T-helper 17 cell (primary cell): ENCODE data around the gene SMARCB1. TPM values are rescaled to one million over a fixed set of nuclear protein-coding genes. Genes with fewer than 3 reads are reported as not detected.

ENCODE experiments used
- ATAC-seq: fragments of 150-1000 bp; cut with Tn5 transposase; 2 replicates; pipeline ENCODE4 v1.10.0; 2021; ENCODE audit warnings: mild to moderate bottlenecking, moderate library complexity
- DNase-seq, 3 donors: peaks; one replicate each; pipeline versions ENCODE4 v3.0.0 to v3.0.0-alpha.2; 2020 to 2021
- H3K9me3 ChIP-seq: one replicate; pipeline ENCODE4 v1.7.0; 2013; ENCODE audit warnings: low read length, mild to moderate bottlenecking; ENCODE audit not compliant: control insufficient read depth, poor library complexity, severe bottlenecking
- H3K27ac Mint-ChIP-seq: one replicate; pipeline ENCODE4 v1.8.0; 2022; ENCODE audit warnings: mild to moderate bottlenecking, moderate library complexity, mixed read lengths
- H3K27me3 Mint-ChIP-seq: one replicate; pipeline ENCODE4 v1.8.0; 2022; ENCODE audit warnings: mixed read lengths
- H3K36me3 Mint-ChIP-seq: one replicate; pipeline ENCODE4 v1.8.0; 2022; ENCODE audit warnings: low read depth, mixed read lengths
- H3K4me1 Mint-ChIP-seq: one replicate; pipeline ENCODE4 v1.8.0; 2022; ENCODE audit warnings: mild to moderate bottlenecking, mixed read lengths
- H3K4me3 Mint-ChIP-seq: one replicate; pipeline ENCODE4 v1.8.0; 2022; ENCODE audit warnings: mild to moderate bottlenecking, moderate library complexity, mixed read lengths
- total RNA-seq, 4 donors: library from RNA in 2 of 4; stranded (reverse) in 2 of 4; gene quantifications; one replicate each; pipeline ENCODE4 v1.2.3 and lab custom pipeline; 2022 to 2026

The SMARCB1 gene
- total RNA-seq, 2 donors from 2014 or later = 45.0 to 53.6 TPM

- Mint-ChIP-seq H3K4me1 (peaks cover 14% of the 10 kb centered on the region), H3K4me3 (peak overlapping the region; percentile 1)
These were observed 2.9 kb downstream of the SMARCB1 start for GRCh38 chr22:23789638-23790037.

GRCh38 chr22:23790819-23791737 is 4.3 kb downstream of the SMARCB1 start:
- Mint-ChIP-seq H3K4me3 (peak overlapping the region; percentile 25), H3K36me3 (peaks cover 4% of the 10 kb centered on the region), H3K27me3 (no peaks in the 10 kb centered on the region), H3K4me1 (peaks cover 14% of the 10 kb centered on the region), H3K27ac (no peak overlapping the region)
- no peaks in the 10 kb centered on the region for H3K9me3 ChIP-seq
- DNase-seq (no peak), ATAC-seq (no peak)

More at GRCh38 chr22:23789638-23790037, 2.9 kb downstream of the SMARCB1 start:
- H3K36me3 Mint-ChIP-seq = peaks cover 4% of the 10 kb centered on the region
- H3K27ac Mint-ChIP-seq = no peak overlapping the region
- H3K9me3 ChIP-seq = no peaks in the 10 kb centered on the region
- ATAC-seq = no peak
- no peaks in the 10 kb centered on the region for H3K27me3 Mint-ChIP-seq
- DNase-seq = no peak

- H3K9me3 ChIP-seq = no peaks in the 10 kb centered on the region
- H3K27ac Mint-ChIP-seq = no peak overlapping the region
- ATAC-seq = no peak
- peaks cover 10% of the 10 kb centered on the region for H3K4me1 Mint-ChIP-seq
- H3K27me3 Mint-ChIP-seq = no peaks in the 10 kb centered on the region
- no peak for DNase-seq
- no peak overlapping the region for H3K4me3 Mint-ChIP-seq
- peaks cover 4% of the 10 kb centered on the region for H3K36me3 Mint-ChIP-seq
These were observed 5.2 kb downstream of the SMARCB1 start for GRCh38 chr22:23791738-23792645.

GRCh38 chr22:23793326-23793725 is 6.6 kb downstream of the SMARCB1 start:
- Mint-ChIP-seq H3K4me1 (peaks cover 10% of the 10 kb centered on the region), H3K4me3 (no peak overlapping the region), H3K27ac (no peak overlapping the region), H3K27me3 (no peaks in the 10 kb centered on the region), H3K36me3 (peaks cover 4% of the 10 kb centered on the region)
- H3K9me3 ChIP-seq = no peaks in the 10 kb centered on the region
- no peak for ATAC-seq
- DNase-seq = no peak

GRCh38 chr22:23796461-23796860 is 9.7 kb downstream of the SMARCB1 start:
- H3K4me1 Mint-ChIP-seq = peaks cover 4% of the 10 kb centered on the region
- ATAC-seq = no peak
- peaks cover 6% of the 10 kb centered on the region for H3K36me3 Mint-ChIP-seq
- H3K27me3 Mint-ChIP-seq = no peaks in the 10 kb centered on the region
- no peak for DNase-seq
- H3K9me3 ChIP-seq = no peaks in the 10 kb centered on the region
- no peak overlapping the region for H3K4me3 Mint-ChIP-seq
- no peak overlapping the region for H3K27ac Mint-ChIP-seq

GRCh38 chr22:23800297-23801237 is 13.8 kb downstream of the SMARCB1 start:
- Mint-ChIP-seq H3K27ac (no peak overlapping the region), H3K4me3 (no peak overlapping the region), H3K4me1 (peaks cover 2% of the 10 kb centered on the region), H3K36me3 (peaks cover 11% of the 10 kb centered on the region), H3K27me3 (no peaks in the 10 kb centered on the region)
- ATAC-seq (peak; percentile 32), DNase-seq (no peak)
- no peaks in the 10 kb centered on the region for H3K9me3 ChIP-seq

GRCh38 chr22:23801238-23801821 is 14.6 kb downstream of the SMARCB1 start:
- H3K4me3 Mint-ChIP-seq = no peak overlapping the region
- no peak for DNase-seq
- no peaks in the 10 kb centered on the region for H3K9me3 ChIP-seq
- no peaks in the 10 kb centered on the region for H3K27me3 Mint-ChIP-seq
- H3K36me3 Mint-ChIP-seq = peaks cover 11% of the 10 kb centered on the region
- no peak for ATAC-seq
- peaks cover 2% of the 10 kb centered on the region for H3K4me1 Mint-ChIP-seq
- H3K27ac Mint-ChIP-seq = peak overlapping the region; percentile 19

- no peak for DNase-seq
- ATAC-seq = no peak
- no peaks in the 10 kb centered on the region for H3K9me3 ChIP-seq
- peak overlapping the region; percentile 19 for H3K27ac Mint-ChIP-seq
- H3K27me3 Mint-ChIP-seq = no peaks in the 10 kb centered on the region
- peaks cover 2% of the 10 kb centered on the region for H3K4me1 Mint-ChIP-seq
- peaks cover 11% of the 10 kb centered on the region for H3K36me3 Mint-ChIP-seq
- no peak overlapping the region for H3K4me3 Mint-ChIP-seq
These were observed 15.2 kb downstream of the SMARCB1 start for GRCh38 chr22:23801886-23802377.

- Mint-ChIP-seq H3K27ac (no peak overlapping the region), H3K36me3 (peaks cover 13% of the 10 kb centered on the region), H3K27me3 (no peaks in the 10 kb centered on the region), H3K4me3 (no peak overlapping the region), H3K4me1 (peaks cover 2% of the 10 kb centered on the region)
- no peak for ATAC-seq
- DNase-seq = no peak
- H3K9me3 ChIP-seq = no peaks in the 10 kb centered on the region
These were observed 16.4 kb downstream of the SMARCB1 start for GRCh38 chr22:23803001-23803819.

GRCh38 chr22:23804781-23805291 is 18.1 kb downstream of the SMARCB1 start:
- Mint-ChIP-seq H3K4me1 (peaks cover 2% of the 10 kb centered on the region), H3K4me3 (no peak overlapping the region), H3K27me3 (no peaks in the 10 kb centered on the region), H3K27ac (no peak overlapping the region), H3K36me3 (peaks cover 13% of the 10 kb centered on the region)
- ATAC-seq (no peak), DNase-seq (no peak)
- H3K9me3 ChIP-seq = no peaks in the 10 kb centered on the region

GRCh38 chr22:23806837-23807236 is 20.1 kb downstream of the SMARCB1 start:
- H3K27ac Mint-ChIP-seq = peak overlapping the region; percentile 24
- no peak overlapping the region for H3K4me3 Mint-ChIP-seq
- ATAC-seq = no peak
- H3K4me1 Mint-ChIP-seq = peaks cover 5% of the 10 kb centered on the region
- H3K36me3 Mint-ChIP-seq = peaks cover 12% of the 10 kb centered on the region
- no peak for DNase-seq
- no peaks in the 10 kb centered on the region for H3K27me3 Mint-ChIP-seq
- no peaks in the 10 kb centered on the region for H3K9me3 ChIP-seq
